Activated T-helper 17 cell treated with anti-CD3 and anti-CD28 coated beads, Interleukin-2, amount 50 U/mL, for 72 hours (primary cell): ENCODE results near the gene RNF151. TPM values are rescaled to one million over a fixed set of nuclear protein-coding genes. Genes with fewer than 3 reads are reported as not detected.

Source experiments
- ATAC-seq: fragments of 150-1000 bp; cut with Tn5 transposase; replicated peaks from 2 replicates; pipeline ENCODE4 v1.10.0; 2021; ENCODE audit warnings: mild to moderate bottlenecking, moderate library complexity
- H3K27ac Mint-ChIP-seq: one replicate; pipeline ENCODE4 v1.8.0; 2022; ENCODE audit warnings: mixed read lengths
- H3K27me3 Mint-ChIP-seq: one replicate; pipeline ENCODE4 v1.8.0; 2022; ENCODE audit warnings: mixed read lengths
- H3K36me3 Mint-ChIP-seq: one replicate; pipeline ENCODE4 v1.8.0; 2022; ENCODE audit warnings: low read depth, mild to moderate bottlenecking, mixed read lengths
- H3K4me1 Mint-ChIP-seq: one replicate; pipeline ENCODE4 v1.8.0; 2022; ENCODE audit warnings: mixed read lengths
- H3K4me3 Mint-ChIP-seq: one replicate; pipeline ENCODE4 v1.8.0; 2022; ENCODE audit warnings: mild to moderate bottlenecking, mixed read lengths
- H3K9me3 Mint-ChIP-seq: one replicate; pipeline ENCODE4 v1.8.0; 2022; ENCODE audit warnings: mixed read lengths
- total RNA-seq, 2 donors: library from RNA; stranded (reverse); gene quantifications; one replicate each; pipeline ENCODE4 v1.2.3, GENCODE V29; 2022

Gene RNF151
- total RNA-seq, 2 donors from 2014 or later, result 0.32 TPM; not detected in 1

DNA sequence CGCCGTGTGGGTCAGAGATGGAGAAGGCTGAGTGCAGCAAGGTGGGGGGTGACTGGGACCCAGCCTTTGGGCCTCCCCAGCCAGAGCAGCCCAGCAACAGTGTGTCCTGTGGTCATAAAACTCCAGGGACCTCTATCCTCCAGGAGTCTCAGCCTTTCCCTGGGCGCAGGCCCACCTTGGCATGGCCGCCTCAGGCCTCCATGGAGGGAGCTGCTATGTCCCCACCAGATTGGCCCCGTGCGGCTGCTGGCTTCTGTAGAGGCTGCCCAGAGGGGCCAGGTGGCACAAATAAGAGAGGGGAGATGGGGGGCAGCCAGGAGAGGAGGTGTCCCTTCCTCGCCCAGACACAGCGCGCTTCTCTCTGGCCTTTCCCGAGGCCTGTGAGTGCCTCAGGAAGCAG is 20.5 kb downstream of the RNF151 start:
- Mint-ChIP-seq H3K27me3 (peaks cover 11% of the 10 kb centered on the region), H3K4me1 (no peaks in the 10 kb centered on the region), H3K9me3 (no peaks in the 10 kb centered on the region), H3K4me3 (no peak overlapping the region), H3K36me3 (no peaks in the 10 kb centered on the region), H3K27ac (no peak overlapping the region)
- ATAC-seq, result no peak

GRCh38 chr16:1989209-1990100 is 22.8 kb downstream of the RNF151 start, which contains the start of gene SYNGR3:
SYNGR3 (plus strand) TSS chr16:1989970; CDS start chr16:1990103, 133 bp downstream.
- no peaks in the 10 kb centered on the region for H3K9me3 Mint-ChIP-seq

DNA sequence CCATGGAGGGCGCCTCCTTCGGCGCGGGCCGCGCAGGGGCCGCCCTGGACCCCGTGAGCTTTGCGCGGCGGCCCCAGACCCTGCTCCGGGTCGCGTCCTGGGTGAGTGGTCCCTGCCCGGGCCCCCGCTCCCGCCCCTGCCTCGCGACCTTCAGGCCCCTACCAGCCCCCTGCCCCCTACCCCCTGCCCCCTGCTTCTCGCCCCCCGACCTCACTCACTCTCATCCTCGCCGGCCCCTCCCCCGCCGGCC is 23.4 kb downstream of the RNF151 start:
- Mint-ChIP-seq H3K27ac (no peak overlapping the region), H3K4me1 (no peaks in the 10 kb centered on the region)

More at GRCh38 chr16:1989209-1990100, 22.8 kb downstream of the RNF151 start, which contains the start of gene SYNGR3:
- H3K27me3 Mint-ChIP-seq, result peaks cover 7% of the 10 kb centered on the region
- H3K4me1 Mint-ChIP-seq, result no peaks in the 10 kb centered on the region
- no peaks in the 10 kb centered on the region for H3K36me3 Mint-ChIP-seq
- no peak within 1 kb of the TSS for H3K27ac Mint-ChIP-seq
- H3K4me3 Mint-ChIP-seq, result peak within 1 kb of the TSS; percentile 76
- ATAC-seq, result no peak

DNA sequence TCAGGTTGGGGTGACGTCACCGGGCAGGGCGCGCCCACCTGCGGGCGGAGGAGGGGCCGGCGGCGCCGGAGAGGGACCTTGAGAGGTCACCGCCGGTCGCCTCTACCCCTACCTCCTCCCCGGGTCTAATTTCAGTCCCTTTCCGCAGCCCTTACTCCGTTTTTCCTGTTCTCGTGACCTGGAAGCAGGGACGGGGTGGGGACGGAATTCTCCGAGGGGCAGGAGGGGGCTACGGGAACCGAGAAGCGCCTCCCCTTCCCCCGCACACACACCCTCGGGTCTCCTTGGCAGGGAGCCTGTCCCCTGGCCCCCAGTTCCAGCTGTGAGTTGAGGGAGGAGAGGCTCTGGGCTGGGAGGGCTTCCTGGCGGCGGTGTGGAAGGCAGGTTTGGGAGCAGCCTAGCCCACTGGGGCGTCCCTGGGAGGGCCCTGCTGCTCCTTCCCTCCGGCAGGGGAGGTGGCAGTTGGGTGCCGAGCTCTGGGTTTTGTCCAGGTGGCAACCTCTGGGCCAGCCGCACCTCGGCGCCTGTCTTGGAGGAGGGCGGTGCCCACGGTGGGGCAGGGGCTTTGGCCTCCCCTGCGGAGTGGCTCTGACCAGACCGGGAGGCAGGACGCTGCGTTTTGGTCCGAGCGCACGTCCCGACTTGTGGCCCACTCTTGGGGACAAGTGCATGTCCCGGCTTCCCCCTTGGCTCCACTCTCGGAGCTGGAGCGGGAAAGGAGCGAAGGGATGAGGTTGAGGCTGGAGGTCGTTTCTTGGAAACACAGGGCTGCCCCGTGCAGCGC is 23.9 kb downstream of the RNF151 start:
- peak; percentile 16 for ATAC-seq
- Mint-ChIP-seq H3K4me3 (peak overlapping the region; percentile 76), H3K36me3 (no peaks in the 10 kb centered on the region), H3K27me3 (peaks cover 7% of the 10 kb centered on the region), H3K4me1 (no peaks in the 10 kb centered on the region), H3K9me3 (no peaks in the 10 kb centered on the region), H3K27ac (no peak overlapping the region)

More for the DNA sequence above, 23.4 kb downstream of the RNF151 start:
- Mint-ChIP-seq H3K9me3 (no peaks in the 10 kb centered on the region), H3K36me3 (no peaks in the 10 kb centered on the region), H3K27me3 (peaks cover 7% of the 10 kb centered on the region), H3K4me3 (peak overlapping the region; percentile 76)
- no peak for ATAC-seq

- Mint-ChIP-seq H3K4me1 (no peaks in the 10 kb centered on the region), H3K4me3 (peak overlapping the region; percentile 76), H3K27me3 (peaks cover 7% of the 10 kb centered on the region), H3K27ac (peak overlapping the region; percentile 48), H3K36me3 (no peaks in the 10 kb centered on the region), H3K9me3 (no peaks in the 10 kb centered on the region)
- peak; percentile 60 for ATAC-seq
Measured at GRCh38 chr16:1991135-1991551, 24.5 kb downstream of the RNF151 start.

GRCh38 chr16:1991588-1991947 is 24.9 kb downstream of the RNF151 start:
- H3K36me3 Mint-ChIP-seq, result no peaks in the 10 kb centered on the region
- ATAC-seq, result no peak
- no peaks in the 10 kb centered on the region for H3K4me1 Mint-ChIP-seq
- H3K9me3 Mint-ChIP-seq, result no peaks in the 10 kb centered on the region
- H3K4me3 Mint-ChIP-seq, result peak overlapping the region; percentile 76
- peak overlapping the region; percentile 48 for H3K27ac Mint-ChIP-seq
- peaks cover 7% of the 10 kb centered on the region for H3K27me3 Mint-ChIP-seq

DNA sequence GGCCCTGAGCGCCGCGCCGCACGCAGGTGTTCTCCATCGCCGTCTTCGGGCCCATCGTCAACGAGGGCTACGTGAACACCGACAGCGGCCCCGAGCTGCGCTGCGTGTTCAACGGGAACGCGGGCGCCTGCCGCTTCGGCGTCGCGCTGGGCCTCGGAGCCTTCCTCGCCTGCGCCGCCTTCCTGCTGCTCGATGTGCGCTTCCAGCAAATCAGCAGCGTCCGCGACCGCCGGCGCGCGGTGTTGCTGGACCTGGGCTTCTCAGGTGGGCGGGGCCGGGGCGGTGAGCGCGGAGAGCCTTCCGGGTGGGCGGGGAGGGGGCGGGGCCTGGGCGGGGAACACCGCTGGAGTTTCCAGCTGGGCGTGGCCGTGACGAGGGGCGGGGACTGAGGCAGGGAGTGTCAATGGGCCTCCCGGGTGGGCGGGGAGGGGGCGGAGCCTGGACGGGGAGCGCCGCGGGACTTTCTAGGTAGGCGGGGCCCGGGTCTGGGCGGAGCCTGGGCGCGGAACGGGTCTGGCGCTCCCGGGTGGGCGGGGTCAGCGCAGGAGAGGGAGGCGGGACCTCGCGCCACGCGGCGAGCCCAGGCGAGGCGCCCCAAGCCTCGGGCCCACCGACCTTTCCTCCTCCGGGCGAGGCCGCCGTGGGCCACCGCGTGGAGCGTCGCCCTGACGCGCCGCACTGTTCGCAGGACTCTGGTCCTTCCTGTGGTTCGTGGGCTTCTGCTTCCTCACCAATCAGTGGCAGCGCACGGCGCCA is 25.5 kb downstream of the RNF151 start:
- no peak overlapping the region for H3K27ac Mint-ChIP-seq
- H3K9me3 Mint-ChIP-seq, result no peaks in the 10 kb centered on the region
- peak overlapping the region; percentile 76 for H3K4me3 Mint-ChIP-seq
- H3K27me3 Mint-ChIP-seq, result peaks cover 7% of the 10 kb centered on the region
- H3K36me3 Mint-ChIP-seq, result peaks cover under 1% of the 10 kb centered on the region
- ATAC-seq, result peak; percentile 67
- H3K4me1 Mint-ChIP-seq, result no peaks in the 10 kb centered on the region

DNA sequence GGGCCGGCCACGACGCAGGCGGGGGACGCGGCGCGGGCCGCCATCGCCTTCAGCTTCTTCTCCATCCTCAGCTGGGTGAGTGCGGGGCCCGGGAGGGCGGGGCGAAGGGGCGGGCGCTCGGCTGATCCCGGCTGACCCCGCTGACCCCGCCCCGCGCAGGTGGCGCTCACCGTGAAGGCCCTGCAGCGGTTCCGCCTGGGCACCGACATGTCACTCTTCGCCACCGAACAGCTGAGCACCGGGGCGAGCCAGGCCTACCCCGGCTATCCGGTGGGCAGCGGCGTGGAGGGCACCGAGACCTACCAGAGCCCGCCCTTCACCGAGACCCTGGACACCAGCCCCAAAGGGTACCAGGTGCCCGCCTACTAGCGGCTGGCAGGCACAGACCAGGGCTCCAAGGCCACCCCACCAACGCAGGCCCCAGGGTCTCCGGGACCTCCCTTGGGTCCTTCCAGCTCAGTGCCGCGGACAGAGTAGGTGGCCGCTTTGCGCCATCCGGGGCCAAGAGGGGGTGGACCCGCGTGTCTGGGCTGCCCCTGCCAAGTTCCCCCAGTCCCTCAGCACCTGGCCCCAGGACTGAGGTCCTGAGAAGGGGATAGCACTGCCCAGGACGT is 26.2 kb downstream of the RNF151 start:
- Mint-ChIP-seq H3K4me3 (no peak overlapping the region), H3K36me3 (peaks cover 7% of the 10 kb centered on the region), H3K9me3 (no peaks in the 10 kb centered on the region), H3K4me1 (no peaks in the 10 kb centered on the region), H3K27me3 (peaks cover 7% of the 10 kb centered on the region), H3K27ac (no peak overlapping the region)
- no peak for ATAC-seq

DNA sequence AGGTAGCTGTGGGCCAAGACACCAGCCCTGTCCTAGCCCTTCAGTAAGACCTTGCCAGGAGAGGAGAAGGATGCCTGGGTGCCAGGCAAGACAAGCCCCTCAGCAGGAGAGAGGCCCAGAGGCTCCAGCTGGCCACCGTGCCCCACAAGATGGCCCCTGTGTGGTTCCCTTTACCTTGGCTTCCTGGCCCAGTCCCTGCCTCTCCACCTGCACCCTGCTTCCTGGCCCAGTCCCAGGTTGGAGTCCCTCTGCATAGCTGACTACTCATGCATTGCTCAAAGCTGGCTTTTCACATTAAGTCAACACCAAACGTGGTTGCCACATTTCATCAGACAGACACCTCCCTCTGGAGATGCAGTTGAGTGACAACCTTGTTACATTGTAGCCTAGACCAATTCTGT is 27.1 kb downstream of the RNF151 start:
- ATAC-seq, result peak; percentile 29

DNA sequence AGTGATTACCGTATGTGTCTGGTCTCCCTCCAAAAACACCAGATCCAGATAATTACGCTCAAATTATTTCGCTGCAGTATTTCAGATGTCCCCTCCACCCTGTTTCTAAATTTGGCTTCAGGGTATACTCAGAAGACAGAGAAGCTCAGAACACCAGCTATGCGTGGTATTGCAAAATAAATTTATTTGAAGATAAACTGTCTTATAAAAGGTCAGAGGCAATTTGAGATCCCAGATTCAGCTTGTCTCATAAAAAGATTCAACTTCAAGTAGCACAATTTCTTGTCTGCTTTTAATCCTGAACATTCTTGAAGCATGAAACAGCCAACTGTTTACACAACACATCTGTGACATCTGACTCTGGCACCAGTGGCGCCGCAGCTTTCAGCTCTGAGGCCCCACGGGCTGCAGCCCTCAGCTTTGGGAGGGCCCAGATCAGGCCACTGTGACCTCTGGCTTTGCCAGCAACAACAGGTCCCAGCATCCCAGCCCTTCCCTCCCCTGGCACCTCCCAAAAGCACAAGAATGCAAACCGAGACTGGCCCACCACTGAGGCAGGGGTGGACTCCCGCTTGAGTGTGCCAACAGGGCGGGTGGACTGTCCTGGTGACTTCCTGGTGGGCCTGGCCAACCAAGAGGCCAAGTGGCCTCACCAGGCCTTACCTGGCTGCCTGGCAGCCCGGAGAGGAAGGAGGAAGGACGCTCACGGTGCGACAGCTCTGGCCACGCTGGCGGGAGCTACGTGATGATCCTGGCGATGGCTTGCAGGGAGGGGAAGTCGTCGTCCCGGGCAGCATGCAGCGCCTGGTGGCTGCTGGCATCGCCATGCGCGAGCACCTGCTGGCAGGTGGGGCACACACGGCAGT is 31.1 kb downstream of the RNF151 start:
- H3K4me1 Mint-ChIP-seq, result no peaks in the 10 kb centered on the region

More for the DNA sequence above, 27.1 kb downstream of the RNF151 start:
- Mint-ChIP-seq H3K27ac (no peak overlapping the region), H3K4me3 (no peak overlapping the region), H3K27me3 (peaks cover 3% of the 10 kb centered on the region), H3K4me1 (no peaks in the 10 kb centered on the region), H3K36me3 (peaks cover 17% of the 10 kb centered on the region), H3K9me3 (no peaks in the 10 kb centered on the region)

DNA sequence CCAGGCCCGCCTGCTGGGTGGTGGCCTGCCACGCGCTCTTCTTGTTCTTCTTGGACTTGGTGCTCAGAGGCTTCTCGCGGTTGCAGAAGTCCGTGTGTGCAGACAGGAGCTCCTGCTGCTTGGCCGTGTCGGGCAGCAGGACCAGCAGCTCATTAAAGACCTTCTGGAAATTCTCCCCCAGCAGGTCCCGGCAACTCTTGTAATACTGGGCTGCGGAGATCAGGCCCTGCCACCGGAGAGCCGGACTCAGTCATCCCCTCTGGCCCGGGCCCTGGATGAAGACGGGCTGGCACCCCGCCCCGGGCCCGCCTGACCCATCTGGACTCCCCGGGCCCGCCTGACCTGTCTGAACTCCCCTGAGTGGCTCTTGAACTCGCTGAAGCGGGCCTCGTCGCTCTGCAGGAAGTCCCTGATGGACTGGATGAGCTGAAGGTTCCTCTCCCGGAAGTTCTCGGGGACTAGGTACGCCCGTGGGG is 31.7 kb downstream of the RNF151 start:
- Mint-ChIP-seq H3K4me3 (no peak overlapping the region), H3K36me3 (peaks cover 42% of the 10 kb centered on the region), H3K27me3 (no peaks in the 10 kb centered on the region), H3K9me3 (no peaks in the 10 kb centered on the region), H3K27ac (no peak overlapping the region), H3K4me1 (no peaks in the 10 kb centered on the region)
- no peak for ATAC-seq

More for the DNA sequence above, 31.1 kb downstream of the RNF151 start:
- H3K27ac Mint-ChIP-seq, result no peak overlapping the region
- ATAC-seq, result no peak
- H3K9me3 Mint-ChIP-seq, result no peaks in the 10 kb centered on the region
- H3K36me3 Mint-ChIP-seq, result peaks cover 42% of the 10 kb centered on the region
- no peaks in the 10 kb centered on the region for H3K27me3 Mint-ChIP-seq
- H3K4me3 Mint-ChIP-seq, result no peak overlapping the region

GRCh38 chr16:1998852-1999801 is 32.5 kb downstream of the RNF151 start:
- Mint-ChIP-seq H3K4me1 (no peaks in the 10 kb centered on the region), H3K4me3 (no peak overlapping the region), H3K27ac (no peak overlapping the region), H3K36me3 (peaks cover 42% of the 10 kb centered on the region), H3K9me3 (no peaks in the 10 kb centered on the region), H3K27me3 (no peaks in the 10 kb centered on the region)
- ATAC-seq, result no peak
